Activated CD4-positive, alpha-beta T cell treated with anti-CD3 and anti-CD28 coated beads for 48 hours (primary cell): ENCODE results near the gene EIF2AK3.
A peak's percentile ranks its signal among the peaks of the same experiment; 100 is the strongest.
"Not testable (repeated sequence)": the region's sequence is repeated elsewhere in the genome, so short reads cannot be mapped to it uniquely, and the experiment has no call there.

Experiments
- DNase-seq: peaks from one replicate; pipeline ENCODE4 v3.0.0-alpha.2; 2020

EIF2AK3 gene

DNA sequence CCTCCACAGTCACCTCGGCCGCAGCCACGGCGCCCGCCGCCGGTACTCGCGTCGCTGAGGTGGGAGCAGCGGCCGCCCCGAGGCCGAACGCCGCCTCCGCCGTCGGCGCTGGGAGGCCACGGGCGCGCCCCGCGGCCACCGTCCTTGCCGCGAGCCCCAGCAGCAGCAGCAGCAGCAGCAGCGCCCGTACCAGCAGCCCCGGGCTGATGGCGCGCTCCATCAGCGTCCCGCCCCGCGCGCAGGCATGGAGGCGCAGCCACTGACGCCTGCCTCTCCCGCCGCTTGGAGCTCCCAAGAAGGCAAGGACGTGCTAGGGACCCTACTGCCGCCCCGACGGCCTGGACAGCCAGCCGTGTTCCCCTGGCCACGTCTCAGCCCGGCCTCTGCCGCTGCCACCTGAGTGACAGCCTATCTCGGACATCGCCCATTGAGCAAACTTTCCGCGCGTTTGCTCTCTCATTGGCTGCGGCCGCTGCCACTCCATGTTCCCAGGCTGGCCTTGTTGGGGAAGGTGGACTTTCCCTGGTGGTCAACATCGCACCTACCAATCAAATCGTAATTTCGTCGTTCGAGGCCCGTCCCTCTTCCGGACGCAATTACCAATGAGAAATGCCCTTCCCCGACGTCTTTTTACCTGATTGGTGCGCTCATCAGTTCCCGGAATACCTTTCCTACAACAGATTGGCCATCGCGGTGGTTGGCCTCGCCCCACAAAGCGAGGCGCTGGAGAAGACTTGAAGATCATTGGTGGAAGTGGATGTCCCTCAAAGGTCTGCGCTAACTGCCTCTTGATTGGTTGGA lies at the start of gene EIF2AK3:
Gene EIF2AK3 (minus strand): TSS at position 410 of the 801 bp plus-strand sequence. CDS start 190 bp downstream, at position 220.
- DNase-seq, result peak; percentile 94

- DNase-seq, result no peak
Observed at GRCh38 chr2:88673363-88673762, 46.1 kb upstream of the EIF2AK3 start.

DNA sequence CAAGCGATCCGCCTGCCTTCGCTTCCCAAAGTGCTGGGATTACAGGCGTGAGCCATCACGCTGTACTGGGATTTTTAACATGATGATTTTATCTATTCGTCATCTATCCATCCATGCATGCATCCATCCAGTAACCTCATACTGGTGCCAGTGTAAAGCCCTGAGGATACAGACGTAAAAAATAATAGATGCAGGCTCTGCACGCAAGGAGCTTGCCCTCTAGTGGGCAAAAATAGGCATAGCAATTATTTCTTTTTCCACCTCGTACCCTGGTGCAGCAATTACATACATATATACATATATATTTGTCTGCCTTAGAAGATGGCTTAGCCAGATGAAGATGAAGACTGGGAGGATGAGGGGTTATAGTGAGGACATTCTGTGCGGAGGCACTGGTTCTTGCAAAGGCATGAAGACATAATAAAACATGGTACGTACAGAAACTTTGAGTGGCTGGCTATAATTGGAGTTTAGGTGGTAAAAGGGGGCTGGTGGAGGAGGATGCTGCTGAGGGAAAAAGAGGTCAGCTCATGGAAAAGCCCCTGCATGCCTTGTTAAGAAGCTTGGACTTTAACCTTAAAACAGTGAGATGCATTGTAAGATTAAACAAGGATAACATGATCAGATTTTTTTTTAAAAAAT lies 44.6 kb upstream of the EIF2AK3 start:
- peak; percentile 9 for DNase-seq

DNA sequence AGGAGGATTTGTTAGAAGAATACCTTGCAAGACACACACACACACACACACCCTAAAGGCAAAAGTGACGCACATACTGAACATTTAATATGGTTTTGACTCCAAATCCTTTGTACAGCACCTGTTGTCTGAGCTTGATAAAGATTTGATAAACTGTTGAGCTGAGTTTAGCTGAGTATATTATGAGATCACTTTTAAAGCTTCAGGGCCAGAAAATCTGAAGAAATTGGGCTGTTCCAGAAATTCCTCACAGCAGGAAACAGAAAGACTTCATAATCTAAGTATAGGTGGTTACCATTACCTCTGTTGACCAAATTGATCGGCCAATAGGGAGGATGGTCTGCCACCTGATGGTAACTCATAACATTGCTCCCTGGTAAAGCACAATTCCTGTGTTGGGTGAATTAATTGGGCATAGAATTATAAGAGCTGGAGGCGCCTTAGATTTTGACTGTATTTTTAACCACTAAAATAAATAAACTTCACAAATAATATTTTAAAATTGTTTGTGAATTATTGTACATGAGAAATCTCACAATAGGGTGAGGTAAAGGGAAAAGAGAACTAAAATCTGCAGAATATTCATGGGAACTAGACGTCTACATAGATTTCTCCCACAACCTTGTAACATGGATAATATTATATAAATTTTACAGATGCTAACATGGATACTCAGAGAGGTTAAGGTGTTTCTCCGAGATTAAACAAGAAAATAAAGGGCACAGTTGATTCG lies 42.4 kb upstream of the EIF2AK3 start:
- peak; percentile 18 for DNase-seq

DNA sequence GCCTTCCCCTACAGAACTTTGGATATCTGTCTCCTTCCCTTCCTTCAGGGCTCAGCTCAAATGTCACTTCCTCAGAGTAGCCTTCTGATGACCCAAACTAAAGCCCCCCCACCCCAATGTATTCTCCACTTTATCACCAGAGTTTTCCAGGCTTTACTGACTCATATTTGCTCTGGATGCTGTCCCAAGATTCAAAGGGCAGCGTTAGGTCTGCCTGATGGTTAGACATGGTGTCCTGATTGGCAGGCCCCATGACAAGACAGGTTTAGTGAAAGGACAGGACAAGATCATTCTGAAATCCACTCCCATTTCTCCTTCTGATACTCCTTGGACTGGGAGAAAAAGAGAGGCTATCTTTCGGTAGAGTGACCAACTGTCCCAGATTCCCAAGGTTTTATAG lies 41.6 kb upstream of the EIF2AK3 start:
- DNase-seq, result no peak

GRCh38 chr2:88667219-88667618 lies 40.0 kb upstream of the EIF2AK3 start:
- no peak for DNase-seq

DNA sequence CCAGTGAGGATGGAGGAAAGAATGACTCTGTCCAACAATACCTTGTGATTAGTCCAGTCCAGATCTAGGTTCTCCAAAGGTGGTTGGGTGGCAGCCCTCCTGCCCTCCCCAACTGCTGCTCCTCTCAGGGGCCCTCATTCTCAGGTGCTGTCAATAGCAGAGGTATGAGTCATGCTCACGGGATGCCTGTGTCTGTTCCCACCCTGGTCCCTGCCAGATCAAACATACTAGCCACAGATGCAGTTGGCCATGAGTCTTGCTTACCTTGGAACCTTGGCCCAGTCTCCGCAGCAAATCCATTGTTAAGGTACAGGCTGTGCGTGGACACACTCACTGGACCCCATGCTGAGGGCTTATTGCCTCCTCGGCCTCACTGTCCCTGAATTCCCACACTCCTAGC lies 39.3 kb upstream of the EIF2AK3 start:
- DNase-seq, result no peak

GRCh38 chr2:88660622-88661021 lies 33.4 kb upstream of the EIF2AK3 start:
- no peak for DNase-seq

- no peak for DNase-seq
Observed at GRCh38 chr2:88659538-88659915, 32.3 kb upstream of the EIF2AK3 start.

DNA sequence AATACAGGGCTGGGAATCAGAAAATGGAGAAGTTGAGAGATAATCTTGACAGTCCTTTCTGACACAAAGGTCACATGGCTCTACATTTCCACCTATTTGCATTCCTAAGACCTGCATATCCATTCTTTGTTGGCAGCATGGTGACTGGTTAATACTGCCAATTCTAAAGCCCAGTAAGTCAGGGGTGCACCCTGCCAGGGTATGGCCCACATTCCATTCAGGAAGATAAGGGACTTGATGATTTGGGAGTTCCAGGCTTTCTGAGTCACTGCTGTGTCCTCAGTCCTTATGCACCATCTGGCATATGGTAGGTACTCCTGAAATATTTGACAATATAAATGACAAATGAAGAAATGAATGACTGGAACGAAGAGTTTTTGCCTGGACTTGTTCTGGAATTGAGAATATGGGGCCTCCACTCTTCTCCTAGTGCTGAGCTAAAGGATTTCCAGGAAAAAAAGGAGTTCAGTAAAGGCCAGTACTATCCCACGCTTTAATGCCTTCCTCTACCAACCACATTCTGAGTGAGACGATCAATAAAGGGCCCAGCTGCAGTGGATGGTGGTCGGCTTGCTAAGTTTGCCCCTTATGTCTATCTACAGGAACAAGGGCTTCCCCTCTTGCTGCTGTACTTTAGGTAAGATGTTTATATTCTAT lies 31.7 kb upstream of the EIF2AK3 start:
- DNase-seq, result no peak

DNA sequence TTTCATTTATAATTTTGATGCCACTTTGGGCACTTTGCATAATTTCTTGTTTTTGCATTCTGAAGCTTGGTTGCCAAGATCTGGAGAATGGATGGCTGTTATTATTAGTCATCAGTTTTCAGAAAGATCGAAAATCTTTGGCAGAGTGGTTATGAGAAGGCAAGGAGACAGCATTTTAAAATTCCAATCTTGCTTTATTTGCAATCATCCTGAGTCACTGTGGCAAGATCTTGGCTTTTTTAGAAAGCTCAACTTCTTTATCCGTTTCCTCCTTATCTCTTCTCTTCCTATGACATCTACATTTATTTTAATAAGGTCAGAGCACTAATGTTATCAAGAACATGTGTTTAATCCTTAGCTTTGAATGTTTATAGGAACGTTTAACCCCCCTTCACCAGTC lies 31.1 kb upstream of the EIF2AK3 start:
- no peak for DNase-seq

DNA sequence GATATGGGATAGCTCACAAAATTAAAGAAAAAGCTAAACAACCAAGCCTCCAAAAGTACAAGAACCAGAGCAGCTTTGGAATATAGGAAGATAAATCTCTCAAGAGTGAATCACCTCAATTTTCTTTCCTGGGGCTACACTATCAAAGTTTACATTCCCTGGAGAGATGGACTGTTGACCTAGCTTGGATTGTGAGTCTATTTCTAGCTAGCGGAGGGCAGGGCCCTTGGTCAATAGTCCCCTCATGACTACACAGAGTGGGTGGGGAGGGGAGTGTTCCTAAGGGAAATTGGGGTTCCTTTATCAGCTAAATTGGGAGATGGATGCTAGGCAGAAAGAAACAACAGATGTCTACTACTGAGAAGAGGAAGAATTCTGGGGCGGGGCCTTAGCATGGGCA lies 29.9 kb upstream of the EIF2AK3 start:
- DNase-seq, result no peak

DNA sequence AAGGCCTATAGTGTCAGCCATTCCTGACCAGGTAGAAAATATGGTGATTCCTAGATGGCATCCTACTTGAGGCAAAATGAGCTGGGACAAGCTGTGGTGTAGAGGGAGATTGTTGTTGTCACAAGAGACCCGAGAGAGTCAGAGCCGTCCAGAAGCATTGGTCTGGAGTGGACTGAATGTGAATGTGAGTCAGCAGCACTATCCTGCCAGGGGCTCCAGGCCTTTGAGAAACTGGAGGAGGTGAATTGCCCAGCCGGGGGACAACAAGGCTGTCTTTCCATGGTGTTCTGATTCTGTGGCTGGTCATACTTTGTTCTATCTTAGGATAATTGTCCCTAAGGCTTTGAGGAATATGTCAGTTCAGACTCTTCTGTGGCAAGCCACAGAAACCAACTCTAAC lies 29.4 kb upstream of the EIF2AK3 start:
- no peak for DNase-seq

GRCh38 chr2:88654714-88655113 lies 27.4 kb upstream of the EIF2AK3 start:
- DNase-seq, result no peak

DNA sequence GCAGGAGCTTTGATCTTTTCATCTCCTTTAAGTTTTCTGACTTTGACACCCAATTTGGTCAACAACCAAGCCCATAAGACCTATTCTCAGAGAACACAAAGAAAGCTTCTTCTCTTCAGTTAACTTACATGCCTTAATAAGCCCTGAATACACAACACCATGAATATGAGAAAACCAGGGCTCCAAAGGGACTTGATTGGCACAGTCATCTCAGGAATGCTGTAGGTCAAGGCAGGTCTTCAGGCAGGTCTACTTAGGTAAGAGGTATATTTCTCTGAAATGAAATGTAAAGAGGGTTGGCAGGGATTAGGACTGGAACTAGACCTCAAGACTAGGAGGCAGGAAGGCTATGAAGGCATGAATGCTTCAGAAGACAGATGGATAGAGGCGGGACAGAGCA lies 24.4 kb upstream of the EIF2AK3 start:
- DNase-seq, result no peak

DNA sequence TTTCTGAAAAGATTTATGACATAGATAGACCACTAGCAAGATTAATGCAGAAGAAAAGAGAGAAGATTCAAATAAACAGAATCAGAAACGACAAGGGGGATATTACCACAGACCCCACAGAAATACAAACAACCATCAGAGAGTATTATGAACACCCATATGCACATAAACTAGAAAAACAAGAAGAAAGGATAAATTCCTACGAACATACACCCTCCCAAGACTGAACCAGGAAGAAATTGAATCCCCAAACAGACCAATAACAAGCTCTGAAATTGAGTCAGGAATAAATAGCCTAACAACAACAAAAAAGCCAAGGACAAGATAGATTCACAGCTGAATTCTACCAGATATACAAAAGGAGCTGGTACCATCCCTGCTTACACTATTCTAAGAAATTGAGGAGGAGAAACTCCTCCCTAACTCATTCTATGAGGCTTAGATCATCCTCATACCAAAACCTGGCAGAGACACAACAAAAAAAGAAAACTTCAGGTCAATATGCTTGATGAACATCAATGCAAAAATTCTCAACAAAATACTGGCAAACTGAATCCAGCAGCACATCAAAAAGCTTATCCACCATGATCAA lies 18.1 kb upstream of the EIF2AK3 start:
- DNase-seq, result not testable (repeated sequence)

DNA sequence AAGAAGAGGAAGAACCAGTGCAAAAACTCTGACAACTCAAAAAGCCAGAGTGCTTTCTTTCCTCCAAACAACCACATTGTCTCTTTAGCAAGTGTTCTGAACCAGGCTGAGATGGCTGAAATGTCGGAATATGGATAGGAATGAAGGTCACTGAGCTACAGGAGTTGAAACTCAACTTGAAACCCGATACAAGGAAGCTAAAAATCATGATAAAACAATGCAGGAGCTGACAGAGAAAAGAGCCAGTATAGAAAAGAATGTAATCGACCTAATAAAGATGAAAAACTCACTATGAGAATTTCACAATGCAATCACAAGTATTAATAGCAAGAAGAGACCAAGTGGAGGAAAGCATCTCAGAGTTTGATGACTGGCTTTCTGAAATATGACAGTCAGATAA lies 15.0 kb upstream of the EIF2AK3 start:
- no peak for DNase-seq

DNA sequence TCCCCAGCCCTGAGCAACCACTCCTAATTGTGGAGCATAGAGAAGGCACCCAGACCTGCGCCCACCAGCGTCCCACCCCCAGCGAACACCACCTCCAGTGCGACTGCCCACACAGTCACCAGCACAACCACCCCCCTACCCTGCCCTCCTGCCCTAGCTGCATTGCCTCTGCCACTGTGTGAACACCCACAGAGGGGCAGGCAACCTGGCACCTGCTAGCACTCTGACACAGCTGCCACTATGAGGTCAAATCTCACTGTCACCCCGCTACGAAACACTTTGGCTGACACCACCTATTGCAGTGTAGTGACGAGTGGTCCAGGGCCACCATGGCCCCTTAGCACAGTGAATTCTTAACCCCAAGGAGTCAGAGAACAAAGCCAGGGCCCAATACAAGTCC lies 14.1 kb upstream of the EIF2AK3 start:
- no peak for DNase-seq

- no peak for DNase-seq
Observed at GRCh38 chr2:88639865-88640264, 12.6 kb upstream of the EIF2AK3 start.

DNA sequence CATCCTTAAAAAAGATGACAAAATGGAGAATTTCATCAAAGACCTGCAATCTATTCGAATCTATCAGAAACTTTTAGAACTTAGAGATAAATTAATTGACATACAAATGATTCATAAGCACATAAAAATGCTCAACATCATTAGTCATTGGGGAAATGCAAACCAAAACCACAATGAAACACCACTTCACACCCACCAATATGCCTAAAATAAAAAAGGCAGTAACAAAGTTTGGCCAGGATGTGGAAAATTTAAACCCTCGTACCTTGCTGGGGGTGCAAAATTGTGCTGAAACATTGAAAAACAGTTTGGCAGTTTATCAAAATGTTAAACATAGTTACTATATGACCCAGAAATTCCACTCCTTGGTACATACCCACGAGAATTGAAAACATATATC lies 11.5 kb upstream of the EIF2AK3 start:
- peak; percentile 23 for DNase-seq

DNA sequence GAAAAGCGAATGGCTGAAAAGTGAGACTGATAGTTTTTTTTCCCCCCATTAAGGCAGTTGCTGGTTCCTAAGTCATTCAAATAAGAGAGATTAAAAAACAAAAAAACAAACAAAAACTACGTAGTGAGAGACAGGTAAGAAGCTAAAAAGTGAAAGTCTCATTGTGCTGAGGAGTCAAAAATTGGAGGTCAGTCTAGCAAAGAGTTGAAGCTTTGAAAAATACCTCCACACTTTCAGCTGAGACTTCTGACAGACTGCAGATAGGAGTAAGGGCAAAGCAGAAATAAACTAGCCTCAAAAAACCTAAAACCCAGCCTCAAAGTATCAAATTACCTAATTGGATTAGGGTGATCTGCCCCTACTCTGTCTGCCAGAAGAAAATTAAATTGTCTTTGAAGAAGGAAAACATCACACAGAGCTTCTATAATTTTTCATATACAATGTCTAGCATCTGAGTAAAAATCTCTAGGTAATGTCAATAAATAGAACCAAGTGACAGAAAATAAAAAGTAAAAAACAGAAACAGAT lies 10.9 kb upstream of the EIF2AK3 start:
- DNase-seq, result no peak

DNA sequence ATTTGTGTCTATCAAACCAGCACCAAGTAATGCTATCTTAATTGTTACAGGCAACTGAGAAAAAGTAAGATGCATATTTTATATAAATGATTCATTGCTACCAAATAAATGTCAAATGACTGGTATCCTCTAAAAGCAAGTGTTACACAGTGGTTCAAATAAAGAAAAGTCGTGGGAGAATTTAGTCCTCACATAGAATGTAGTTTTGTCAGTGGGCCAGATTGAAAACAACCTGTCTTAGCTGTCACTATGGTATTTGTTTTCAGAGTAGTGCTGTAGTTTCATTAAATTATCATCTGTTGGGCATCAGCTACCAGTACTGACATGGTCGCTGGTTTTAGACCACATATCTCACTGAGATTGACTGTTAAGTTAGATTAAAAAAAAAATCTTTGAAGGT lies 10.2 kb upstream of the EIF2AK3 start:
- no peak for DNase-seq

DNA sequence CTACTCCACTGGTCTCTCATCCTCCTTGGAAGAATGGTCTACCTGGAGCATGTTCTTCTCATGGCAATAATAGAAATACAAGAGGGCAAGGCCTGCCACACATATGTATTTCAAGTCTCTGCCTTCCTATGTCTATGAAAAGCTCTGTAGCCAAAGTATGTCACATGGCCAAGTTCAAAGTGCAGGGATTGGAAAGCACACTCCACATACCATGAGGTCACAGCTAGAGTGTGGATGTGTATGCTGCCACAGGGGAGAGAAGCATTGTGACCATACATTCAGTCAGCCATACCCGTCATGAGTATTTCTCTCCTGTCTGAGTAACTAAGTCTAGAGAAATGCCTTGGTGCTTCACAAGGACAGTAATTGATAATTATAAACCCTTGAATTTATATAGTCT lies 8.8 kb upstream of the EIF2AK3 start:
- no peak for DNase-seq
